Esophagus muscularis mucosa (tissue), 4 donors: ENCODE measurements around the gene HBG2.

Source experiments
- EP300 ChIP-seq: sonication (generic); formaldehyde crosslinking; IDR thresholded peaks from one replicate; pipeline ENCODE4 v1.6.1; 2017; ENCODE audit warnings: antibody characterized with exemption
- POLR2A ChIP-seq: fragments of 450-650 bp; IDR thresholded peaks from one replicate; pipeline ENCODE4 v1.6.1; 2017; ENCODE audit warnings: antibody characterized with exemption, moderate library complexity, mild to moderate bottlenecking, low read depth
- POLR2AphosphoS5 ChIP-seq, 2 donors: sonication (generic); formaldehyde crosslinking; IDR thresholded peaks; one replicate each; pipeline ENCODE4 v1.6.1; 2017; ENCODE audit warnings: antibody characterized with exemption in 2 of 2
- TF ChIP-seq, protein P1 (sequence below), 3 experiments: fragments of 200-600 bp in 2 of 3; fragments of 450-650 bp in 1 of 3; sonication (generic) in 2 of 3; IDR thresholded peaks; one replicate each; pipeline ENCODE4 v1.5.1; 2017 to 2019; ENCODE audit warnings: antibody characterized with exemption in 3 of 3, mild to moderate bottlenecking in 2 of 3, moderate library complexity in 1 of 3

DNA sequence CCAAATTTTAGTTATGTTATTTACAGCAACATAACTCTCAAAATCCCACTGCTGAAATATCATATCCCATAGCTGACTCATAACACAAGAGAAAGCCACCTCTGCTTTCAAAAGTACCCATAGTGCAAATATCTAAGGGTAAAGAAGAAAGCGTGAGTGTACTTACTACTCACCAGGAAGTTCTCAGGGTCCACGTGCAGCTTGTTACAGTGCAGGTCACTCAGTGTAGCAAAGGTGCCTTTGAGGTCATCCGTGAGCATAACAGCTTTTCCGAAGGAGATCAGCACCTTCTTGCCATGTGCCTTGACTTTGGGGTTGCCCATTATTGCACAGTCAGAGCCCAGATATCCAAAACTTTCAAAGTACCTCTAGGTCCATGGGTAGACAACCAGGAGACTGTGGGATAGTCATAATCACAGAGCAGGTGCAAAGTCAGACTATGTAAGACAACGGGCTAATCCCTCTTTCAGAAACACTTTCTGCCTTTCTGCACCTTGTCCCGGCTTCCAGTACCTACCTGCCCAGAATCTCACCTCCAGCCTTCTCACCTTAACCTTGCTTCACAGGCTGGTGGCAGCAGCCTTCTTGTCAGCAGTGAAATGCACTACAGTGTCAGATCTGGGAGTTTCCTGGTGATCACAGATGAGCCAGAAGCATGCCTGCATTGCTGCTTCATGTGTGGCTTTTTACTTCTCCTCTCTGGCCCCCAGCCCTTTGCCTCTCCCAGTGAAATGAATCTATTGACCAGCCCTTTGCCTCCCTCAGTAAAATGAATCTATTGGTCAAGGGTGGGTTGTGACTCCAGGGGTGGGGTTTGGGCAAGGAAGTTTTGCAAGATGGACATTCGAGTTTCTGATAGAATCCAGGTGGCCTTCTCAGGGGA, 11.4 kb downstream of the HBG2 start:
- TF ChIP-seq, protein P1, sequence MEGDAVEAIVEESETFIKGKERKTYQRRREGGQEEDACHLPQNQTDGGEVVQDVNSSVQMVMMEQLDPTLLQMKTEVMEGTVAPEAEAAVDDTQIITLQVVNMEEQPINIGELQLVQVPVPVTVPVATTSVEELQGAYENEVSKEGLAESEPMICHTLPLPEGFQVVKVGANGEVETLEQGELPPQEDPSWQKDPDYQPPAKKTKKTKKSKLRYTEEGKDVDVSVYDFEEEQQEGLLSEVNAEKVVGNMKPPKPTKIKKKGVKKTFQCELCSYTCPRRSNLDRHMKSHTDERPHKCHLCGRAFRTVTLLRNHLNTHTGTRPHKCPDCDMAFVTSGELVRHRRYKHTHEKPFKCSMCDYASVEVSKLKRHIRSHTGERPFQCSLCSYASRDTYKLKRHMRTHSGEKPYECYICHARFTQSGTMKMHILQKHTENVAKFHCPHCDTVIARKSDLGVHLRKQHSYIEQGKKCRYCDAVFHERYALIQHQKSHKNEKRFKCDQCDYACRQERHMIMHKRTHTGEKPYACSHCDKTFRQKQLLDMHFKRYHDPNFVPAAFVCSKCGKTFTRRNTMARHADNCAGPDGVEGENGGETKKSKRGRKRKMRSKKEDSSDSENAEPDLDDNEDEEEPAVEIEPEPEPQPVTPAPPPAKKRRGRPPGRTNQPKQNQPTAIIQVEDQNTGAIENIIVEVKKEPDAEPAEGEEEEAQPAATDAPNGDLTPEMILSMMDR (IDR thresholded peaks at IDR 0.05), result no peak
- TF ChIP-seq POLR2A, result no peak
- TF ChIP-seq POLR2AphosphoS5 (IDR thresholded peaks at IDR 0.05), result no peak
- TF ChIP-seq EP300, result no peak
